Measurements from ENCODE around the gene HSPA14. TPM values are rescaled to one million over a fixed set of nuclear protein-coding genes. Genes with fewer than 3 reads are reported as not detected.
A peak's percentile ranks its signal among the peaks of the same experiment; 100 is the strongest.

HSPA14 gene
- total and polyA plus RNA-seq, 4 donors, result 5.3 to 9.0 (median 8.5) TPM

DNA sequence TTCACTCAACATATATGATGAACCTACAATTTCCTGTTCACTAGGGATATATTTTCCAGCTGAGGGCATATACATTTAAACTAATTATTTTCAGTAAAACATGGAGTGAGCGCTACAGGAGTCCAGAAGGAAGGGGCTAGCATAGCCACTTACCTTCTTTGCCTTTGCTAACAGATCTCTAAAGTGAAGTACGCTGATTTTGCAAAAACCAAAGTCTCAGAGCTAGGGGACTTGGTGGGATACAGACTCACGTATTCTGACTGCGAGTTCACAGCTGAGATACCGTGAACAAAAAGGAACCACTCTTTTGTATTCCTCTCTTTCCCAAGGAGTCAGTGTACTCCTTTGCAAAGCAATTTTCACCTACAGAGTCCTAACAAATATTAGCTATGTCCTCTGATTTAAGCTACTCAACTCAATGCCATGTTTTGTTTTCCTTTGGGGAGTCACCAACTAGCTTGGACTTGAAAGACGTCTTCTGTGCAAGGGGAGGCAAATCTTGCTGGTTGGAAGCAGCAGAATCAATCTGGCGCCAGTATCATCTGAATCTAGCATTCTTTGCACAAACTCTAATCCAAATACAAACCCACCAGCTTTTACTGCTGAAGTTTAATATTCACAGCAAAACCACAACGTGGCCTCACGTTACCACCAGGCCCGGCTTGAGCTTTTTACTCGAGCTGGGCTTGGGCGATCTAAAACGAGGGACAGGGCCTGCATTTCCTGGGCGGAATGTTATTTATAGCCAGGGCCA is 926 bp upstream of the HSPA14 start:
- Histone ChIP-seq H3K27ac (ENCODE audit: low read depth in 1 of 2, low read length in 2 of 2) (peak overlapping the region; percentile 71 to 95), H3K4me1 (ENCODE audit: control insufficient read depth in 4 of 4, insufficient read depth in 4 of 4, low read length in 3 of 4) (peaks cover 0 to 19% (median 9%) of the 10 kb centered on the region in 4 donors), H3K27me3 (ENCODE audit: control insufficient read depth in 4 of 4, insufficient read depth in 4 of 4, low read length in 3 of 4) (no peaks in the 10 kb centered on the region), H3K36me3 (ENCODE audit: control insufficient read depth in 4 of 4, insufficient read depth in 3 of 4, low read depth in 1 of 4, low read length in 3 of 4) (peaks cover 1 to 11% (median 5%) of the 10 kb centered on the region in 4 donors), H3K9me3 (ENCODE audit: control insufficient read depth in 4 of 4, low read length in 3 of 4) (no peaks in the 10 kb centered on the region), H3K9ac (ENCODE audit: low read depth in 1 of 2, low read length in 2 of 2) (peak overlapping the region; percentile 82 to 90), H3K4me3 (ENCODE audit: low read depth in 1 of 3, low read length in 3 of 3) (peak overlapping the region; percentile 54 to 75 (median 67))
- TF ChIP-seq, protein P1, sequence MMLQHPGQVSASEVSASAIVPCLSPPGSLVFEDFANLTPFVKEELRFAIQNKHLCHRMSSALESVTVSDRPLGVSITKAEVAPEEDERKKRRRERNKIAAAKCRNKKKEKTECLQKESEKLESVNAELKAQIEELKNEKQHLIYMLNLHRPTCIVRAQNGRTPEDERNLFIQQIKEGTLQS (IDR thresholded peaks at IDR 0.05), result no peak
- TF ChIP-seq FOXA1 (IDR thresholded peaks at IDR 0.05) (no peak), JUND (IDR thresholded peaks at IDR 0.05) (no peak), SP1 (IDR thresholded peaks at IDR 0.05) (no peak), HNF4G (IDR thresholded peaks at IDR 0.05) (no peak)
- TF ChIP-seq, protein P2, sequence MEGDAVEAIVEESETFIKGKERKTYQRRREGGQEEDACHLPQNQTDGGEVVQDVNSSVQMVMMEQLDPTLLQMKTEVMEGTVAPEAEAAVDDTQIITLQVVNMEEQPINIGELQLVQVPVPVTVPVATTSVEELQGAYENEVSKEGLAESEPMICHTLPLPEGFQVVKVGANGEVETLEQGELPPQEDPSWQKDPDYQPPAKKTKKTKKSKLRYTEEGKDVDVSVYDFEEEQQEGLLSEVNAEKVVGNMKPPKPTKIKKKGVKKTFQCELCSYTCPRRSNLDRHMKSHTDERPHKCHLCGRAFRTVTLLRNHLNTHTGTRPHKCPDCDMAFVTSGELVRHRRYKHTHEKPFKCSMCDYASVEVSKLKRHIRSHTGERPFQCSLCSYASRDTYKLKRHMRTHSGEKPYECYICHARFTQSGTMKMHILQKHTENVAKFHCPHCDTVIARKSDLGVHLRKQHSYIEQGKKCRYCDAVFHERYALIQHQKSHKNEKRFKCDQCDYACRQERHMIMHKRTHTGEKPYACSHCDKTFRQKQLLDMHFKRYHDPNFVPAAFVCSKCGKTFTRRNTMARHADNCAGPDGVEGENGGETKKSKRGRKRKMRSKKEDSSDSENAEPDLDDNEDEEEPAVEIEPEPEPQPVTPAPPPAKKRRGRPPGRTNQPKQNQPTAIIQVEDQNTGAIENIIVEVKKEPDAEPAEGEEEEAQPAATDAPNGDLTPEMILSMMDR (IDR thresholded peaks at IDR 0.05; ENCODE audit: low read depth, low read length, missing input control), result no peak
- TF ChIP-seq, protein P3, sequence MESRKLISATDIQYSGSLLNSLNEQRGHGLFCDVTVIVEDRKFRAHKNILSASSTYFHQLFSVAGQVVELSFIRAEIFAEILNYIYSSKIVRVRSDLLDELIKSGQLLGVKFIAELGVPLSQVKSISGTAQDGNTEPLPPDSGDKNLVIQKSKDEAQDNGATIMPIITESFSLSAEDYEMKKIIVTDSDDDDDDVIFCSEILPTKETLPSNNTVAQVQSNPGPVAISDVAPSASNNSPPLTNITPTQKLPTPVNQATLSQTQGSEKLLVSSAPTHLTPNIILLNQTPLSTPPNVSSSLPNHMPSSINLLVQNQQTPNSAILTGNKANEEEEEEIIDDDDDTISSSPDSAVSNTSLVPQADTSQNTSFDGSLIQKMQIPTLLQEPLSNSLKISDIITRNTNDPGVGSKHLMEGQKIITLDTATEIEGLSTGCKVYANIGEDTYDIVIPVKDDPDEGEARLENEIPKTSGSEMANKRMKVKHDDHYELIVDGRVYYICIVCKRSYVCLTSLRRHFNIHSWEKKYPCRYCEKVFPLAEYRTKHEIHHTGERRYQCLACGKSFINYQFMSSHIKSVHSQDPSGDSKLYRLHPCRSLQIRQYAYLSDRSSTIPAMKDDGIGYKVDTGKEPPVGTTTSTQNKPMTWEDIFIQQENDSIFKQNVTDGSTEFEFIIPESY (IDR thresholded peaks at IDR 0.05), result no peak
- 21% methylated on average over 14 of the region's 14 CpGs for WGBS
- no peak for DNase-seq (ENCODE audit: low spot score)

DNA sequence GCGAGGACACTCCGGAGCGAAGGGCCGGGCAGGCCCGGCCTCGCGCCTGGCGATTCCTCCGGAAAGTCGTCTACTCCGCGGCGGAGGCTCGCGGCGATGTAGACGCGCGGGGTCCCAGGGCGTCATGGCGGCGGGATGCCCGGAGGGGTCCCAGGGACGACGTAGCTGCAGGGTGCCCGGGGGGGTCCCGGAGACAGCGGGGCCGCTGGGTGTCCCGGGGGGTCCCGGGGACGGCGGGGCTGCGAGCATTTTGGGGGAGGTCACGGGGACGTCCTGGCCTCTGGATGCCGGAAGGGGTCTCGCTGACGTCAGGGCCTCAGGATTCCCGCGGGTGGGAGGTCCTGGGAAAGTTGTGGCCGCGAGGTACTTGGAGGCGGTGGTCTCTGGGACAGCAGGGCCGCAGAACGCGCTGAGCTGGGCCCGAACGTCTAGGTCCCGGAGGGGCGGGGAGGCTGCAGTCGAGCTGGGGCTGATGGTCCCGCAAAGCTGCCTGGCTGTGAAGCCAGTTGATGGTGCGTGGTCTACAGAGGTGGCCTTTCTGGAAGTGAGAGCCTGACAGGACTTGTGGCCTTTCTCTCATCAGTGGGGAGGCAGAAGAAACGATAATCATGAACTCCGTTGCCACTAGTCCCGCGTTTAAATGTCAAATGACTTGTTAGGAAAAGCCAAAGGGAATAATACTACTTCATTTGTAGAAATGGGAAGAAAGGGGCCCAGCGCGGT is 637 bp downstream of the HSPA14 start:
- under 1% methylated on average over 60 of the region's 60 CpGs for whole genome bisulfite sequencing
- Histone ChIP-seq H3K36me3 (ENCODE audit: control insufficient read depth in 4 of 4, insufficient read depth in 3 of 4, low read depth in 1 of 4, low read length in 3 of 4) (peaks cover 3 to 24% (median 20%) of the 10 kb centered on the region in 4 donors), H3K27ac (ENCODE audit: low read depth in 1 of 2, low read length in 2 of 2) (peak overlapping the region; percentile 85 to 88), H3K4me1 (ENCODE audit: control insufficient read depth in 4 of 4, insufficient read depth in 4 of 4, low read length in 3 of 4) (peaks cover 0 to 19% (median 9%) of the 10 kb centered on the region in 4 donors), H3K4me3 (ENCODE audit: low read depth in 1 of 3, low read length in 3 of 3) (peak overlapping the region; percentile 95 to 98 (median 97)), H3K9ac (ENCODE audit: low read depth in 1 of 2, low read length in 2 of 2) (peak overlapping the region; percentile 41 to 76), H3K9me3 (ENCODE audit: control insufficient read depth in 4 of 4, low read length in 3 of 4) (no peaks in the 10 kb centered on the region), H3K27me3 (ENCODE audit: control insufficient read depth in 4 of 4, insufficient read depth in 4 of 4, low read length in 3 of 4) (no peaks in the 10 kb centered on the region)
- DNase-seq (ENCODE audit: low spot score), result peak; percentile 53
- TF ChIP-seq EGR1 (IDR thresholded peaks at IDR 0.05; ENCODE audit: low read depth in 2 of 2) (no peak), YY1 (IDR thresholded peaks at IDR 0.05) (no peak), RXRA (IDR thresholded peaks at IDR 0.05) (no peak), HNF4G (IDR thresholded peaks at IDR 0.05) (no peak), FOXA2 (IDR thresholded peaks at IDR 0.05) (no peak), FOXA1 (IDR thresholded peaks at IDR 0.05) (no peak), RAD21 (IDR thresholded peaks at IDR 0.05) (no peak), TAF1 (conservative IDR thresholded peaks at IDR 0.05) (no peak), JUND (IDR thresholded peaks at IDR 0.05) (no peak), HNF4A (conservative IDR thresholded peaks at IDR 0.05) (no peak), GABPA (IDR thresholded peaks at IDR 0.05 in 1 of 2, conservative IDR thresholded peaks at IDR 0.05 in 1 of 2) (no peak), SP1 (IDR thresholded peaks at IDR 0.05) (no peak)
- TF ChIP-seq, protein P4, sequence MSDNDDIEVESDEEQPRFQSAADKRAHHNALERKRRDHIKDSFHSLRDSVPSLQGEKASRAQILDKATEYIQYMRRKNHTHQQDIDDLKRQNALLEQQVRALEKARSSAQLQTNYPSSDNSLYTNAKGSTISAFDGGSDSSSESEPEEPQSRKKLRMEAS (IDR thresholded peaks at IDR 0.05), result no peak
- TF ChIP-seq, protein P5, sequence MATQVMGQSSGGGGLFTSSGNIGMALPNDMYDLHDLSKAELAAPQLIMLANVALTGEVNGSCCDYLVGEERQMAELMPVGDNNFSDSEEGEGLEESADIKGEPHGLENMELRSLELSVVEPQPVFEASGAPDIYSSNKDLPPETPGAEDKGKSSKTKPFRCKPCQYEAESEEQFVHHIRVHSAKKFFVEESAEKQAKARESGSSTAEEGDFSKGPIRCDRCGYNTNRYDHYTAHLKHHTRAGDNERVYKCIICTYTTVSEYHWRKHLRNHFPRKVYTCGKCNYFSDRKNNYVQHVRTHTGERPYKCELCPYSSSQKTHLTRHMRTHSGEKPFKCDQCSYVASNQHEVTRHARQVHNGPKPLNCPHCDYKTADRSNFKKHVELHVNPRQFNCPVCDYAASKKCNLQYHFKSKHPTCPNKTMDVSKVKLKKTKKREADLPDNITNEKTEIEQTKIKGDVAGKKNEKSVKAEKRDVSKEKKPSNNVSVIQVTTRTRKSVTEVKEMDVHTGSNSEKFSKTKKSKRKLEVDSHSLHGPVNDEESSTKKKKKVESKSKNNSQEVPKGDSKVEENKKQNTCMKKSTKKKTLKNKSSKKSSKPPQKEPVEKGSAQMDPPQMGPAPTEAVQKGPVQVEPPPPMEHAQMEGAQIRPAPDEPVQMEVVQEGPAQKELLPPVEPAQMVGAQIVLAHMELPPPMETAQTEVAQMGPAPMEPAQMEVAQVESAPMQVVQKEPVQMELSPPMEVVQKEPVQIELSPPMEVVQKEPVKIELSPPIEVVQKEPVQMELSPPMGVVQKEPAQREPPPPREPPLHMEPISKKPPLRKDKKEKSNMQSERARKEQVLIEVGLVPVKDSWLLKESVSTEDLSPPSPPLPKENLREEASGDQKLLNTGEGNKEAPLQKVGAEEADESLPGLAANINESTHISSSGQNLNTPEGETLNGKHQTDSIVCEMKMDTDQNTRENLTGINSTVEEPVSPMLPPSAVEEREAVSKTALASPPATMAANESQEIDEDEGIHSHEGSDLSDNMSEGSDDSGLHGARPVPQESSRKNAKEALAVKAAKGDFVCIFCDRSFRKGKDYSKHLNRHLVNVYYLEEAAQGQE (IDR thresholded peaks at IDR 0.05), result no peak
- TF ChIP-seq, protein P1 (IDR thresholded peaks at IDR 0.05), result no peak
- TF ChIP-seq, protein P2 (IDR thresholded peaks at IDR 0.05; ENCODE audit: low read depth, low read length, missing input control), result no peak
